GM12875 (cell line): Measurements from ENCODE around the gene NR5A1.

ENCODE experiments used
- H3K4me3 ChIP-seq: one replicate; pipeline ENCODE4 v1.5.1; 2011; ENCODE audit warnings: low read depth, low read length, control low read depth
- CTCF ChIP-seq: IDR thresholded peaks from 2 replicates; pipeline ENCODE4 v1.5.1; 2011; ENCODE audit warnings: low read depth, mild to moderate bottlenecking, control low read depth, inconsistent platforms, low read length, moderate library complexity, borderline replicate concordance; ENCODE audit not compliant: insufficient read depth

Gene NR5A1

GRCh38 chr9:124467410-124468060 is 39.7 kb downstream of the NR5A1 start:
- H3K4me3 ChIP-seq, result no peak overlapping the region
- TF ChIP-seq CTCF, result no peak

GRCh38 chr9:124465736-124466135 is 41.5 kb downstream of the NR5A1 start:
- no peak for TF ChIP-seq CTCF
- H3K4me3 ChIP-seq, result no peak overlapping the region

- H3K4me3 ChIP-seq, result no peak overlapping the region
- TF ChIP-seq CTCF, result no peak
These were observed 44.5 kb downstream of the NR5A1 start for GRCh38 chr9:124462739-124463138.

GRCh38 chr9:124458441-124458840 is 48.8 kb downstream of the NR5A1 start:
- H3K4me3 ChIP-seq, result no peak overlapping the region
- no peak for TF ChIP-seq CTCF

GRCh38 chr9:124457887-124458431 is 49.2 kb downstream of the NR5A1 start:
- TF ChIP-seq CTCF, result no peak
- no peak overlapping the region for H3K4me3 ChIP-seq

- TF ChIP-seq CTCF, result no peak
- H3K4me3 ChIP-seq, result no peak overlapping the region
These were observed 49.9 kb downstream of the NR5A1 start for GRCh38 chr9:124457079-124457886.
